ENCODE results near the gene ASIC1.
A peak's percentile ranks its signal among the peaks of the same experiment; 100 is the strongest.

ASIC1 gene

DNA sequence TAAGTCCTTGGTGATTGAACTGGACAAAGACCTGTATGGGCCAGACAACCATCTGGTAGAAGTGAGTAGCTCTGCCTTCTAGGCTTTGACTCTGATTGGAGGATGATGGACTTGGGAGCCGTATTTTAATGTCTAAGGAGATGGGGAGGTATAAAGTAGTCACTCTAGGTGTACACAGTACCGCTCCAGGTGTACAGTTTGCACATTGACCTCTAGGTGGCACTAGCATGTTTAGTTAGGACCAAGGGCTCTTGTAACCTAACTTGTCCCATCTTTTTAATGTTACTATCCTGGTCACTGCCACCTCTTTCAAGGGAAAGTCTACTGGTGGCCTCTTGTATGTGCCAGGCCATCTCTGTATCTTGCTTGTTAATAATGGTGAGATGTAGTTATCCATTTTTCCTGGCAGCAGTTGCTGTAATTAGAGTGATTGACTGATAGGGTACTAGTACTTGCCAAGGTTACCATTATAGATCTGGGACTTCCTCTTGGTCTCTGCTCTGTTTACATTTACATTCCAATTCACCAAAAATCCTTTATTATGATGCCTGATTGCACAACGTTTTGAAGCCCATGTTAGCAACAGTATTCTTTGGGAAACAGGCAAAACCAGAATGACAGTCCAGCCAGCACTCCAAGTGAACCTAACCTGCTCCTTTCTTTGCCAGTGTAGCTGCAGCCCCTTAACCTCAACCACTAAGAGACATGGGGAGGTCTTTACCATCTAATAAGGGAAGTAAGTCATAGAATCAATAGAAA, 31.4 kb downstream of the ASIC1 start:
- no peak overlapping the region for H3K27ac ChIP-seq (ENCODE audit: insufficient read depth, low read length, poor library complexity, severe bottlenecking)
- H3K4me3 ChIP-seq (ENCODE audit: insufficient read depth, low read depth, low read length, poor library complexity, severe bottlenecking) = no peak overlapping the region
- H3K4me1 ChIP-seq (ENCODE audit: control insufficient read depth, insufficient read depth, low read length, poor library complexity, severe bottlenecking) = peaks cover 7% of the 10 kb centered on the region
- no peaks in the 10 kb centered on the region for H3K27me3 ChIP-seq (replicated peaks; ENCODE audit: control insufficient read depth, insufficient read depth, low read length, poor library complexity, severe bottlenecking)
- H3K36me3 ChIP-seq (ENCODE audit: control insufficient read depth, insufficient read depth, low read length) = peaks cover 50% of the 10 kb centered on the region
- peak in 2 of 3 donors; percentile 35 to 36 for DNase-seq
- H3K9me3 ChIP-seq (ENCODE audit: control insufficient read depth, low read length) = no peaks in the 10 kb centered on the region

- no peak overlapping the region for H3K4me3 ChIP-seq (ENCODE audit: insufficient read depth, low read depth, low read length, poor library complexity, severe bottlenecking)
- H3K9me3 ChIP-seq (ENCODE audit: control insufficient read depth, low read length) = no peaks in the 10 kb centered on the region
- no peak overlapping the region for H3K27ac ChIP-seq (ENCODE audit: insufficient read depth, low read length, poor library complexity, severe bottlenecking)
- peaks cover 7% of the 10 kb centered on the region for H3K4me1 ChIP-seq (ENCODE audit: control insufficient read depth, insufficient read depth, low read length, poor library complexity, severe bottlenecking)
- peaks cover 58% of the 10 kb centered on the region for H3K36me3 ChIP-seq (ENCODE audit: control insufficient read depth, insufficient read depth, low read length)
- H3K27me3 ChIP-seq (replicated peaks; ENCODE audit: control insufficient read depth, insufficient read depth, low read length, poor library complexity, severe bottlenecking) = no peaks in the 10 kb centered on the region
- DNase-seq = no peak
These were observed 32.3 kb downstream of the ASIC1 start for GRCh38 chr12:50089730-50090129.

- DNase-seq = no peak
- no peak overlapping the region for H3K27ac ChIP-seq (ENCODE audit: insufficient read depth, low read length, poor library complexity, severe bottlenecking)
- H3K36me3 ChIP-seq (ENCODE audit: control insufficient read depth, insufficient read depth, low read length) = peaks cover 65% of the 10 kb centered on the region
- H3K4me1 ChIP-seq (ENCODE audit: control insufficient read depth, insufficient read depth, low read length, poor library complexity, severe bottlenecking) = peaks cover 7% of the 10 kb centered on the region
- no peak overlapping the region for H3K4me3 ChIP-seq (ENCODE audit: insufficient read depth, low read depth, low read length, poor library complexity, severe bottlenecking)
- no peaks in the 10 kb centered on the region for H3K27me3 ChIP-seq (replicated peaks; ENCODE audit: control insufficient read depth, insufficient read depth, low read length, poor library complexity, severe bottlenecking)
- no peaks in the 10 kb centered on the region for H3K9me3 ChIP-seq (ENCODE audit: control insufficient read depth, low read length)
These were observed 33.0 kb downstream of the ASIC1 start for GRCh38 chr12:50090391-50090790.

DNA sequence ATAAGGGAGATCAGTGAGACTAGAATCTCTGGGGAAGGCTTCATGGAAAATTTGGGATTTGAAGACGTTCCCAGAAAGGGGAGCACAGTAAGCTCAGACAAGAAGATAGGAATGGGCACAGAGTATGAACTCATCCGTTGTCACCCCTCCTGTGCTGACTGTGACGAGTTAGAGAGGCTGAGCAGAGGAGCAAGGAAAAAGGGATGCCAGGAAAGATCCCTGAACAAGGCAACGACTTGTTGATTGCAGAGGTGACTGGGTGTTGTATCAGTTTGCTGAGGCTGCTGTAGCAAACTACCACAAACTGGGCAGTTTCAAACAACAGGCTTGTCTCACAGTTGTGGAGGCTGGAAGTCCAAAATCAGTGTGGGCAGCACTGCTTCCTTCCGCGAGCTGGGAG, 40.6 kb downstream of the ASIC1 start:
- H3K4me1 ChIP-seq (ENCODE audit: control insufficient read depth, insufficient read depth, low read length, poor library complexity, severe bottlenecking) = no peaks in the 10 kb centered on the region
- H3K27me3 ChIP-seq (replicated peaks; ENCODE audit: control insufficient read depth, insufficient read depth, low read length, poor library complexity, severe bottlenecking) = no peaks in the 10 kb centered on the region
- H3K36me3 ChIP-seq (ENCODE audit: control insufficient read depth, insufficient read depth, low read length) = peaks cover 64% of the 10 kb centered on the region
- H3K27ac ChIP-seq (ENCODE audit: insufficient read depth, low read length, poor library complexity, severe bottlenecking) = no peak overlapping the region
- H3K4me3 ChIP-seq (ENCODE audit: insufficient read depth, low read depth, low read length, poor library complexity, severe bottlenecking) = no peak overlapping the region
- H3K9me3 ChIP-seq (ENCODE audit: control insufficient read depth, low read length) = no peaks in the 10 kb centered on the region
- DNase-seq = no peak

- no peaks in the 10 kb centered on the region for H3K9me3 ChIP-seq (ENCODE audit: control insufficient read depth, low read length)
- H3K4me3 ChIP-seq (ENCODE audit: insufficient read depth, low read depth, low read length, poor library complexity, severe bottlenecking) = no peak overlapping the region
- no peaks in the 10 kb centered on the region for H3K27me3 ChIP-seq (replicated peaks; ENCODE audit: control insufficient read depth, insufficient read depth, low read length, poor library complexity, severe bottlenecking)
- H3K36me3 ChIP-seq (ENCODE audit: control insufficient read depth, insufficient read depth, low read length) = peaks cover 52% of the 10 kb centered on the region
- H3K27ac ChIP-seq (ENCODE audit: insufficient read depth, low read length, poor library complexity, severe bottlenecking) = no peak overlapping the region
- DNase-seq = no peak
- H3K4me1 ChIP-seq (ENCODE audit: control insufficient read depth, insufficient read depth, low read length, poor library complexity, severe bottlenecking) = no peaks in the 10 kb centered on the region
These were observed 42.1 kb downstream of the ASIC1 start for GRCh38 chr12:50099302-50100008.

GRCh38 chr12:50100561-50100960, 43.2 kb downstream of the ASIC1 start:
- Histone ChIP-seq H3K36me3 (ENCODE audit: control insufficient read depth, insufficient read depth, low read length) (peaks cover 41% of the 10 kb centered on the region), H3K4me3 (ENCODE audit: insufficient read depth, low read depth, low read length, poor library complexity, severe bottlenecking) (no peak overlapping the region), H3K9me3 (ENCODE audit: control insufficient read depth, low read length) (no peaks in the 10 kb centered on the region), H3K27ac (ENCODE audit: insufficient read depth, low read length, poor library complexity, severe bottlenecking) (no peak overlapping the region), H3K27me3 (replicated peaks; ENCODE audit: control insufficient read depth, insufficient read depth, low read length, poor library complexity, severe bottlenecking) (no peaks in the 10 kb centered on the region), H3K4me1 (ENCODE audit: control insufficient read depth, insufficient read depth, low read length, poor library complexity, severe bottlenecking) (no peaks in the 10 kb centered on the region)
- DNase-seq = no peak

DNA sequence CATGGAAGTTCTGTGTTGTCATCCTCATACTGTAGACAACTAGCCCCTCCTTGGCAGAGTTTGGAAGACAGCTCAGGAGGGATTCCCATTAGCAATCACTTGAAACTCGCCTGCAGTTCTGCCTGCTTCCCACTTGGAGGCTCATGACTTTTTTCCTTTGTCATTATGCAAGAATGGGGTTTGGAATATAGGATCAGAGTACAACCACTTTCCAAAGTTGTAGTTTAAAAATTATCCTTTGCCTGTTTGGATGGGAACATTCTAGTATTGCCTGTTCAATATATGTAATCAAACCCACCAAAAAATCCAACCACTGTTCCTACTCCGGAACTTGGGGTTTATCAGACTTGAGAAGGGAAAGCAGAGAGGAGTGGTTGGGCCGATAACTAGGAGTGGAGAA, 44.3 kb downstream of the ASIC1 start:
- Histone ChIP-seq H3K9me3 (ENCODE audit: control insufficient read depth, low read length) (no peaks in the 10 kb centered on the region), H3K4me3 (ENCODE audit: insufficient read depth, low read depth, low read length, poor library complexity, severe bottlenecking) (no peak overlapping the region), H3K27ac (ENCODE audit: insufficient read depth, low read length, poor library complexity, severe bottlenecking) (no peak overlapping the region), H3K36me3 (ENCODE audit: control insufficient read depth, insufficient read depth, low read length) (peaks cover 30% of the 10 kb centered on the region), H3K4me1 (ENCODE audit: control insufficient read depth, insufficient read depth, low read length, poor library complexity, severe bottlenecking) (no peaks in the 10 kb centered on the region), H3K27me3 (replicated peaks; ENCODE audit: control insufficient read depth, insufficient read depth, low read length, poor library complexity, severe bottlenecking) (no peaks in the 10 kb centered on the region)
- DNase-seq = no peak

DNA sequence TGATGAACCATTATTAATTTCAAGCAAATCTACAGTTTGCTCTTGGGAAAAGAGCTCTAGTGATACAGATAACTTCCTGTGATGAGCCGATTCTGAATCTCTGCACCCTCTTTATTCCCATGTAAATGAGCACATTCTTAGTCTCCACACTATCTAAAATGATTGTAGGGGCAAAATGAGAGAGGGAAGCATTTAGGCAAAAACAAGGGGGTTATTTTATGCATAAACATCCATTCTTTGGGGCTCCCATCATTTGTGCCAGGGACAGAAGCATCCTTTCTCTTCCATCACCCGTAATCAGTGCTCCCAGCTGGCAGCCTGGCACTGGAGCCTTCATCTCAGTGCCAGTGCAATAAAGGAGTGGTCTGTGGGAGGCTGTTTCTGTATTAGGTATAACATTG, 44.7 kb downstream of the ASIC1 start:
- no peaks in the 10 kb centered on the region for H3K27me3 ChIP-seq (replicated peaks; ENCODE audit: control insufficient read depth, insufficient read depth, low read length, poor library complexity, severe bottlenecking)
- no peaks in the 10 kb centered on the region for H3K9me3 ChIP-seq (ENCODE audit: control insufficient read depth, low read length)
- H3K36me3 ChIP-seq (ENCODE audit: control insufficient read depth, insufficient read depth, low read length) = peaks cover 25% of the 10 kb centered on the region
- no peak overlapping the region for H3K27ac ChIP-seq (ENCODE audit: insufficient read depth, low read length, poor library complexity, severe bottlenecking)
- H3K4me3 ChIP-seq (ENCODE audit: insufficient read depth, low read depth, low read length, poor library complexity, severe bottlenecking) = no peak overlapping the region
- H3K4me1 ChIP-seq (ENCODE audit: control insufficient read depth, insufficient read depth, low read length, poor library complexity, severe bottlenecking) = no peaks in the 10 kb centered on the region
- no peak for DNase-seq

- Histone ChIP-seq H3K9me3 (ENCODE audit: control insufficient read depth, low read length) (no peaks in the 10 kb centered on the region), H3K27ac (ENCODE audit: insufficient read depth, low read length, poor library complexity, severe bottlenecking) (no peak overlapping the region), H3K4me1 (ENCODE audit: control insufficient read depth, insufficient read depth, low read length, poor library complexity, severe bottlenecking) (no peaks in the 10 kb centered on the region), H3K36me3 (ENCODE audit: control insufficient read depth, insufficient read depth, low read length) (peaks cover 23% of the 10 kb centered on the region), H3K4me3 (ENCODE audit: insufficient read depth, low read depth, low read length, poor library complexity, severe bottlenecking) (no peak overlapping the region), H3K27me3 (replicated peaks; ENCODE audit: control insufficient read depth, insufficient read depth, low read length, poor library complexity, severe bottlenecking) (no peaks in the 10 kb centered on the region)
- no peak for DNase-seq
These were observed 45.4 kb downstream of the ASIC1 start for GRCh38 chr12:50102646-50103309.

- no peak for DNase-seq
- Histone ChIP-seq H3K27ac (ENCODE audit: insufficient read depth, low read length, poor library complexity, severe bottlenecking) (no peak overlapping the region), H3K4me1 (ENCODE audit: control insufficient read depth, insufficient read depth, low read length, poor library complexity, severe bottlenecking) (no peaks in the 10 kb centered on the region), H3K9me3 (ENCODE audit: control insufficient read depth, low read length) (no peaks in the 10 kb centered on the region), H3K4me3 (ENCODE audit: insufficient read depth, low read depth, low read length, poor library complexity, severe bottlenecking) (no peak overlapping the region), H3K36me3 (ENCODE audit: control insufficient read depth, insufficient read depth, low read length) (peaks cover 17% of the 10 kb centered on the region), H3K27me3 (replicated peaks; ENCODE audit: control insufficient read depth, insufficient read depth, low read length, poor library complexity, severe bottlenecking) (no peaks in the 10 kb centered on the region)
These were observed 46.0 kb downstream of the ASIC1 start for GRCh38 chr12:50103351-50103750.

Data from effector memory CD4-positive, alpha-beta T cell (primary cell).